NCI-H2081 treated with DMSO at 0.1 percent for 48 hours (cell line): ENCODE data around the gene FYB1.
"Not testable (repeated sequence)": the region's sequence is repeated elsewhere in the genome, so short reads cannot be mapped to it uniquely, and the experiment has no call there.

Source experiments
- DNase-seq: peaks from one replicate; lab custom pipeline; 2025; lab: John Stamatoyannopoulos, UW

The FYB1 gene, protein sequence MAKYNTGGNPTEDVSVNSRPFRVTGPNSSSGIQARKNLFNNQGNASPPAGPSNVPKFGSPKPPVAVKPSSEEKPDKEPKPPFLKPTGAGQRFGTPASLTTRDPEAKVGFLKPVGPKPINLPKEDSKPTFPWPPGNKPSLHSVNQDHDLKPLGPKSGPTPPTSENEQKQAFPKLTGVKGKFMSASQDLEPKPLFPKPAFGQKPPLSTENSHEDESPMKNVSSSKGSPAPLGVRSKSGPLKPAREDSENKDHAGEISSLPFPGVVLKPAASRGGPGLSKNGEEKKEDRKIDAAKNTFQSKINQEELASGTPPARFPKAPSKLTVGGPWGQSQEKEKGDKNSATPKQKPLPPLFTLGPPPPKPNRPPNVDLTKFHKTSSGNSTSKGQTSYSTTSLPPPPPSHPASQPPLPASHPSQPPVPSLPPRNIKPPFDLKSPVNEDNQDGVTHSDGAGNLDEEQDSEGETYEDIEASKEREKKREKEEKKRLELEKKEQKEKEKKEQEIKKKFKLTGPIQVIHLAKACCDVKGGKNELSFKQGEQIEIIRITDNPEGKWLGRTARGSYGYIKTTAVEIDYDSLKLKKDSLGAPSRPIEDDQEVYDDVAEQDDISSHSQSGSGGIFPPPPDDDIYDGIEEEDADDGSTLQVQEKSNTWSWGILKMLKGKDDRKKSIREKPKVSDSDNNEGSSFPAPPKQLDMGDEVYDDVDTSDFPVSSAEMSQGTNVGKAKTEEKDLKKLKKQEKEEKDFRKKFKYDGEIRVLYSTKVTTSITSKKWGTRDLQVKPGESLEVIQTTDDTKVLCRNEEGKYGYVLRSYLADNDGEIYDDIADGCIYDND

DNA sequence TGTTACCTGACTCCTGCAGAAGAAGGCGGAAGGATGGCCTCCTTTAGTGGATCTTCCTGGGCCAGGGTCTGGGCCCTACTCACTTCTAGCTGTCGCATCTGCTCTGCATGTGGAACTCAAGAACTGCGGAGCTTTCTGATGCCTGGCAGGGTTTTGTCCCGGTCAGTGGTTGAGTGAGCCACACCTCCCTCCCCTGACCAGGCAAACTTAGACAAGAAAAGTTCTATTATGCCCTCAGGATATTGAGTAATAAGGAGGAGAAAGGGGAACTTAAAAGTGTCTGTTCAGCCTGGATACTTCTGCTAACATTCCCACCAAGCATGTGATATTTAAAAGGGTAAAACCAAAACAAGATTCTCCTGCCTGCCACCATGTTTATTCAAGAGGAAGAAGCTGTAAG is at the start of gene FYB1:
TSS of gene FYB1 (minus strand) at position 127 of the 400 bp plus-strand sequence. CDS start 16,603 bp downstream, outside the sequence.
- DNase-seq: no peak

GRCh38 chr5:39267186-39267585 is 47.8 kb upstream of the FYB1 start:
- no peak for DNase-seq

GRCh38 chr5:39266442-39266841 is 47.1 kb upstream of the FYB1 start:
- no peak for DNase-seq

- no peak for DNase-seq
Observed at GRCh38 chr5:39264528-39264927, 45.2 kb upstream of the FYB1 start.

GRCh38 chr5:39262981-39263380 is 43.6 kb upstream of the FYB1 start:
- no peak for DNase-seq

DNA sequence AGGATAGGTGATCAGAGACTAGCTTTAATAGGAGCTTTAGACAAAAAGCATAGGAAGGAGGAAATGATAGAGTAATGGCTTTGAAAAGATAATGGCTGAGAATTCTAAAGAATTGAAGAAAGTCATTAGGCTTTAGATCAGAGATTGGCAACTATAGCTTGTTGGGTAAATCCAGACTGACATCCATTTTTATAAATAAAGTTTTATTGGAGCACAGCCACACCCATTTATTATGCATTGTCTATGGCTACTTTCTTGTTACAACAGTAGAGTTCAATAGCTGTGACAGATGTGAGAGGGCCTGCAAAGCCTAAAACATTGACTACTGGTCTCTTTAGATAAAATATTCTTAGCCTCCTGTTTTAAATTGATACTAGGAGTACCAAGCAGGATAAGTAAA is 40.7 kb upstream of the FYB1 start:
- no peak for DNase-seq

- DNase-seq: no peak
Observed at GRCh38 chr5:39257554-39257953, 38.2 kb upstream of the FYB1 start.

DNA sequence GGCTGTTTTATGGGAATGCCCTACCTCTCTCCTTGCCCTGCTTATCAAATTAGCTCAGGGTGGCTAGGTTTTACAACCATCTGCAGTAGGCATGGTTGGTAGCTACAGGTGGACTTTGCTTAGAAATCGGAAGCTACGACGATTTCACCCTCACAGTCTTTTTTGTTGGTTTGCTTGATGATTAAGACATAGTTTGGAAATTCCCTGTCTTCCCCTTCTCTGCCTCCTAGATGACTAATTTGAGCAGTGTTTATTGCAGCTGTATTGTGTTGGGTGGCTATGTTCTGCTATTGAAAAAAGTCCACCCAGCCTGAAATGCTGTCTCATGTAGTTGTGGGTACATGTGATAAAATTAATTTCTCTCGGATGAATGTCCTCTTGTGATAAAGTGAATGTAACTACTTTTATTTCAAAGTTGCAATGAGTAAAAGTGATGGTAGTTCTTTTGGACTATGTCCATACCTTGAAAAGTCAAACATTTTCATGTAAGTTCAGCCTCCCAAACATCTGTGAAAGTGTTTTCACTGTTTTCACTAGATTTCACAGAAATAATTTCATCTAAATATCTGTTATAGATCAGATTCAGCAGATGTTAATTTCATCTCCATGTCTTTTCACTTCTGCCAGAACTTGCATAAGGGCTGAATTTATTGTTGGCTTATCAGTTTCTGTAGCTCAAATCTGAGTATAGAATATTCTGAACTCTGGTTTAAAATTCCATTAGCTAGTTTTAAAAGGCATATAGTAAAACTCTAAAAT is 37.3 kb upstream of the FYB1 start:
- no peak for DNase-seq

DNA sequence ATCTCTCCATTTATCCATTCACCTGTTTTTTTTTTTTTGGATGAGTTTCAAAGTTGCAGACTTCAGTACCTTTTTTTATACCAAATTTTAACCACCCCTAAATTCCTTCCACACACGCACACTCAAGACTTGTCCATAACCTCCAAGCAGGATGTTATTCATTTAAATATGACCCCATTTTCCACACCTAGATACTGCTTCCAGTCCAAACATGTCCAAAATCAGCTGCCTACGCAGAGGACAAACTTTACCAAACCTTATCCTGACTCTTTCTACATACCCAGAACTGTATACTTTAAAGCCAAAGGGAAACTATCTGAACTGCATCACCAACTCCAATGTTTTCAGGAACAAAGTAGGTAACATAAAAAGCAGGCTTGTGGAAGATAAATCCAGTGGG is 36.0 kb upstream of the FYB1 start:
- no peak for DNase-seq

GRCh38 chr5:39254671-39255070 is 35.3 kb upstream of the FYB1 start:
- DNase-seq: no peak

DNA sequence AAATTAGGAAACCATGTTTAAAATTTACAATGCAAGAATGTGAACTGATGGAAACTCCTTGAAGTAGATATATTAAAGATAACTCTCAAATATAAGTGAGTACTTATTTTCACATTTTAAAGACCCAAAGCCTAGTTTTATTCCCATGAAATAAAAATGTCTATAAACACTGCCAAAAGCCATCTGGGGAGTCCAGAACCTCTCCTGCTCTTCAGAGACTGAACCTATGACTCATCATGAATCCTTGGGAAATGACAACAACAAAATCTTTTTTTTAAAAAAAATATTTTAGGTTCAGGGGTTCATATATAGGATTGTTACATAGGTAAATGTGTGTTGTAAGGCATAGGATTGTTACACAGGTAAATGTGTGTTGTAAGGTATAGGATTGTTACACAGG is 33.8 kb upstream of the FYB1 start:
- no peak for DNase-seq

- no peak for DNase-seq
Observed at GRCh38 chr5:39249564-39250274, 30.4 kb upstream of the FYB1 start.

GRCh38 chr5:39249069-39249468 is 29.7 kb upstream of the FYB1 start:
- DNase-seq: no peak

DNA sequence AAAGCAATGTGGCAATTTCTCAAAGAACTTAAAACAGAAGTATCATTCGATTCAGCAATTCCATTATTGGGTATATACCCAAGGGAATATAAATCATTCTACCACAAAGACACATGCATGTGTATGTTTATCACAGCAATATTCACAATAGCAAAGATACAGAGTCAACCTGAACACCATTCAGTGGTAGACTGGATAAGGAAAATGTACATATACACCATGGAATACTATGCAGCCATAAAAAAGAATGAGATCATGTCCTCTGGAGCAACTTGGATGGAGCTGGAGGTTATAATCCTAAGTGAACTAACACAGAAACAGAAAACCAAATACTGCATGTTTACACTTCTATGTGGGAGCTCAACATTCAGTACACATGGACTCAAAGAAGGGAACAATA is 21.4 kb upstream of the FYB1 start:
- no peak for DNase-seq

DNA sequence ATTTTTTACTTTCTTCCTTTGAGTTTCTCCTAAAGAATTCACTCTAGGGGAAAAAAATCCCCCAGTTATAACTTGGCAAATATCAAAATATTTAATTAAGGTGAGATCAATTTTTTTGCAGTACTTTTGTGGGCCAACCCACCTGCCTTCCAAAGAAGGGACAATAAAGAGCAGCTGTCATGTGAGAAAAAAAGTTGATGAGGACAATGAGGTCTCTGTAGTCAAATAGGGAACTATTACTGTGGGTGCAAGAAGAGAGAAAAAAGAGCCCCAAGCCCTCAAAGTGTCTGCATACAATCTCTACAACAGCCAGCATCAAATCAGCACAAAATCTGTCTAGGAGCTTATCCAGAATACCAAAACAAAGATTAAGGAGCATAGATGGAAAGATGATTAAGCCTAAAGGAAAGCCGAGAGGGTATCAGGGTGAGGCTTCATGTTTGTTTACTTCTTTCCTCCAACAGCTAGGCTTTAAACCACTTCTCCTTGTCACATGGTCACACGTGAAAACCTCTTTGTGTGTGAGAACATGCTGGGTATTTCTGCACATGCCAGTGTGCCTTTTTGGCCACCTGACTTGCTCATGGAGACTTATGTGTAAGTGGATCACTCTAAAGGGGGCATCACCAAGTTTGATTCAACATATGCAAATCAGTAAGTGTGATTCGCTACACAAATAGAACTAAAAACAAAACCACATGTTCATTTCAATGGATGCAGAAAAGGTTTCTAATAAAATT is 19.2 kb upstream of the FYB1 start:
- DNase-seq: no peak

DNA sequence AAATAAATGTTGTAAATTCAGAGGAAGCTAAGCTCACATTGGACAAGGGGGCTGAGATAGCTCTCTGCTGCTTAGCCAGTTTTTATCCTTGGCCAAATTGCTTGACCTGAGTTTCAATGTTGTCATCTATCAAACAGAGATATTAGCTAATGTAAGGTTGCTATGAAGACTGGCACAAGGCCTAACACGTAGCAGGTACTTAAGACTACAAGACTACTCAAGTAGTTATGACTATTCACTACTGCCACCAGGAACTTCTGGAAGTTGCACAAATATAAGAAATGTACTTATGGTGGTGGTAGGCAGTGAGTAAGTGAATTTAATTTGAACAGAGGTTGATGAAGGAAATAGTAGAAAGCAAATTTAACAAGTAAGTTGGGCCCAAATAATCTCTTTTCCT is 17.4 kb upstream of the FYB1 start:
- no peak for DNase-seq

DNA sequence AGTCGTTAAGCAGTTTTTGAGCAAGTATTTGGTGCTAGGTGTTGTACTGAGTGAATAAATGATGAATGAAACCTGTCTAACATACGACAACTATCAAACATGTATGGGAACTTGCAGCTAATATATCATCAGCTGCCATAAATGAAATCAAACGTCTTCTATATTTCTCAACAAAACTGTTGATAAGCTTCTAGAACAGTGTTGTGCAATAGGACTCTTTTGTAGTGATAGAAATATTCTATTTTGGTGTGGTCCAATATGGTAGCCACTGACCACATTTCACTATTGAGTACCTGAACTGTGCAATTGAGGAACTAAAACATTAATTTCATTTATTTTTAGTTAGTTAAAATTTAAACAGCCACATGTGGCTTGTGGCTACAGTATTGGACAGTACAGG is 16.3 kb upstream of the FYB1 start:
- DNase-seq: no peak

DNA sequence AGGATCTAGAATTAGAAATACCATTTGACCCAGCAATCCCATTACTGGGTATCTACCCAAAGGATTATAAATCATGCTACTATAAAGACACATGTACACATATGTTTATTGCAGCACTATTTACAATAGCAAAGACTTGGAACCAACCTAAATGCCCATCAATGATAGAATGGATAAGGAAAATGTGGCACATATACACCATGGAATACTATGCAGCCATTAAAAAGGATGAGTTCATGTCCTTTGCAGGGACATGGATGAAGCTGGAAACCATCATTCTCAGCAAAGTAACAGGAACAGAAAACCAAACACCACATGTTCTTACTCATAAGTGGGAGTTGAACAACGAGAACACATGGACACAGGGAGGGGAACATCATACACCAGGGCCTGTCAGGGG is 15.1 kb upstream of the FYB1 start:
- not testable (repeated sequence) for DNase-seq

- no peak for DNase-seq
Observed at GRCh38 chr5:39233783-39234182, 14.4 kb upstream of the FYB1 start.

GRCh38 chr5:39231705-39232525 is 12.6 kb upstream of the FYB1 start:
- no peak for DNase-seq
